Mammary epithelial cell (primary cell): ENCODE results near the gene ANKRD1.

ENCODE experiments used
- CTCF ChIP-seq, 2 donors: IDR thresholded peaks in 1 of 2; conservative IDR thresholded peaks in 1 of 2; 2 replicates each; pipeline ENCODE4 v1.5.1; 2011 to 2012; ENCODE audit warnings: inconsistent platforms in 2 of 2, low read length in 2 of 2, mild to moderate bottlenecking in 2 of 2, control low read depth in 1 of 2, low read depth in 1 of 2; ENCODE audit not compliant: insufficient read depth in 1 of 2; ENCODE audit errors: extremely low read depth in 1 of 2
- EZH2 ChIP-seq: IDR thresholded peaks from 2 replicates; pipeline ENCODE4 v1.6.1; 2012; ENCODE audit warnings: low read length, inconsistent platforms, borderline replicate concordance

GRCh38 chr10:90919683-90920574, 958 bp downstream of the ANKRD1 start:
- TF ChIP-seq CTCF (conservative IDR thresholded peaks at IDR 0.05 in 1 of 2, IDR thresholded peaks at IDR 0.05 in 1 of 2; ENCODE audit: extremely low read depth in 1 of 2, insufficient read depth in 1 of 2, low read depth in 1 of 2, low read length in 2 of 2), result no peak
- no peak for TF ChIP-seq EZH2
